GM13976 (cell line): Measurements from ENCODE around the gene CRADD.

Source experiments
- DNase-seq: peaks from one replicate; pipeline ENCODE4 v3.0.0; 2012; ENCODE audit warnings: low spot score
- CTCF ChIP-seq: IDR thresholded peaks from 2 replicates; pipeline ENCODE4 v1.5.1; 2012; ENCODE audit warnings: borderline replicate concordance, mild to moderate bottlenecking; ENCODE audit not compliant: insufficient read depth; ENCODE audit errors: extremely low read depth, missing control alignments, control extremely low read depth
- in situ Hi-C: fragments of 300-500 bp; cut with MboI; formaldehyde crosslinking; loops from one replicate; pipeline ENCODE4 v1.12.0; 2022; ENCODE audit warnings: low sequenced_read_pairs, mixed read lengths, inconsistent platforms; ENCODE audit not compliant: unreplicated experiment

CRADD gene

DNA sequence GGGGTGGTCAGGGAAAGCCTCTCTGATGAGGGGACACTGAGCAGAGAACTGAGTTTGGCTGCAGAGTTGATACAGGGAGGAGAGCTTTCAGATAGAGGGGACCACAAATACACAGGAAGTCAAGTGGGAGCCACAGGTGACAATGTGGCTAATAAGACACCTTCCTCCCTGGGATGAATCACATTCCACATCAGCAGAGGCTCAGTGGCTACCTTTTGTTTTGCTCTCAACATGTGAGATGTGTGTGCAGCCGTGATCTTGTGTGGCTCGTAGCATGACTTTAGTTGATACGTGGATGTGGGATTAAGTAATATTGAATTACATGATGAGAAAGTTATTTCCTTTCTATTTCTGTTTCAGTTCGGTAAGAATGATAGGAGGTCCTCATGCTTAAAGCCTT lies 7.5 kb downstream of the CRADD start:
- no peak for DNase-seq
- in situ Hi-C loops, result no loop called here
- no peak for TF ChIP-seq CTCF

- DNase-seq, result no peak
- in situ Hi-C loops, result no loop called here
These were observed 9.6 kb downstream of the CRADD start for GRCh38 chr12:93686572-93687356.

GRCh38 chr12:93689076-93689834 lies 12.1 kb downstream of the CRADD start:
- in situ Hi-C loops, result no loop called here
- no peak for DNase-seq
- no peak for TF ChIP-seq CTCF

More at GRCh38 chr12:93686572-93687356, 9.6 kb downstream of the CRADD start:
- no peak for TF ChIP-seq CTCF

DNA sequence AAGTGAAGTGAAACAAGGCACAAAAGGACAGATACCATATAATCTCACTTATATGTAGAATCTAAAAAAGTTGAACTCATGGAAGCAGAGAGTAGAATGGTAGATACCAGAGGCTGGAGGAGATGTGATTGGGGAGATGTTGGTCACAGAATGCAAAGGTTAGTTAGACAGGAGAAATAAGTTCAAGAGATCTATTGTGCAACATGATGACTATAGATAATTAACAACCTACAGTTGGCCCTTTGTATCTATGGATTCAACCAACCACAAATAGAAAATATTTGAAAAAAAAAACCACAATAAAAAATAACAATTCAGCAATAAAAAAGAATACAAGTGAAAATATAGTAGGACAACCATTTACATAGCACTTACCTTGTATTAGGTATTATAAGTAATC lies 19.3 kb downstream of the CRADD start:
- no peak for DNase-seq
- in situ Hi-C loops, result no loop called here
- no peak for TF ChIP-seq CTCF

DNA sequence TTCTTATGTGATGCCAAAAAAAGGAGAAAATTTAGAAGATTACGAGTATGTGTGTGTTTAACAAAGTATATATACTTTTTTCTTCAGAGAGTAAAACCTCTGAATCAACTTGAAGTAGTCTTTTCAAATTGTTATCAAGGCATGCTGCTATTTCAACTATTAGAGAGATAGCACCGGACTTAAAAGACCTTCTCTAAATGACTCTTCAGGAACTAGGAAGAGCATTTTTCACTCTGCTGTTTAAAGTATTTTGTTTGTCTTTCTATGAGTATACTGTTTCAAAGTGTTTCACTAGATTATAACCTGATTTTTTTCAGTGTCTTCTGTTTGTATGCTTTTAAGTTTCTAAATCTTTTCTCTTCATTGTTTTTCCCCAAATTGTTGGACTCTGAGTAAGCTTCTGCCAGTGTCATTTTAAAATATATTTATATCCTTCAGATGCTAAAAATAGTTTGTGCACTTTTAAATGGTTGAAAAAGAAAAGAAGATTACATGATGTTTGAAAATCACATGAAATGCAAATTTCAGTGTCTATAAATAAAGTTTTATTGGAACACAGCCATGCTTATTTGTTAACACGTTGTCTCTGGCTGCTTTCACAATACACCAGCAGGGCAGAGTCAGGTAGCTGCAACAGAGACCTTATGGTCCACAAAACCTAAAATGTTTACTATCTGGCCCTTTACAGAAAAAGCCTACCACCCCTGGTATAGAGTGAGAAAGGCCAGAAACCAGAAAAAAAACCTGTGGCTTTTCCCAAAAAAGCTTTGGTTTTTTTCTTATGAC lies 21.3 kb downstream of the CRADD start:
- no peak for DNase-seq
- in situ Hi-C loops, result no loop called here
- no peak for TF ChIP-seq CTCF
